Transverse colon (tissue), 4 donors: ENCODE results near the gene ARHGEF10L.
"Not testable (repeated sequence)": the region's sequence is repeated elsewhere in the genome, so short reads cannot be mapped to it uniquely, and the experiment has no call there.

Source experiments
- CTCF ChIP-seq, 5 experiments: fragments of 200-600 bp in 3 of 5; fragments of 450-650 bp in 2 of 5; sonication (generic) in 3 of 5; IDR thresholded peaks; 1 replicate in 2 of 5; 2 replicates in 3 of 5; pipeline ENCODE4 v1.5.1; 2016 to 2017; ENCODE audit warnings: antibody characterized with exemption in 5 of 5, inconsistent platforms in 3 of 5, mild to moderate bottlenecking in 2 of 5, moderate library complexity in 1 of 5
- EP300 ChIP-seq: sonication (generic); formaldehyde crosslinking; IDR thresholded peaks from one replicate; pipeline ENCODE4 v1.6.1; 2017; ENCODE audit warnings: antibody characterized with exemption, low read depth
- POLR2AphosphoS5 ChIP-seq, 3 donors: sonication (generic); formaldehyde crosslinking; IDR thresholded peaks; one replicate each; pipeline ENCODE4 v1.6.1; 2016; ENCODE audit warnings: antibody characterized with exemption in 3 of 3

DNA sequence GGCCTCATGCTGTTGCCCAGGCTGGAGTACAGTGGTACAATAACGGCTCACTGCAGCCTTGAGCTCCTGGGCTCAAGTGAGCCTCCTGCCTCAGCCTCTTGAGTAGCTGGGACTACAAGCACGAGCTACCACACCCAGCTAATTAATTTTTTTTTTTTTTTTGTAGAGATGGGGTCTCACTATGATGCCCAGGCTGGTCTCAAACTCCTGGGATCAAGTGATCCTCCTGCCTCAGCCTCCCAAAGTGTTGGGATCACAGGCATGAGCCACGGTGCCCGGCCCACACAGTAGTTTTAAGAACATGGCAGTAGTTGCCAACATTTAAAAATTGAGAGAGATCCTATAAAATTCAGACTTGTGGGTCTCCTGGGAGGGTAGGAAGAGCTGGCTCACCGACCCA is 89.5 kb downstream of the ARHGEF10L start:
- TF ChIP-seq CTCF (IDR thresholded peaks at IDR 0.05); EP300; POLR2AphosphoS5 (IDR thresholded peaks at IDR 0.05): not testable (repeated sequence)
